Keratinocyte (primary cell): ENCODE results near the gene MSH2. TPM values are rescaled to one million over a fixed set of nuclear protein-coding genes. Genes with fewer than 3 reads are reported as not detected.

Source experiments
- DNase-seq: peaks from one replicate; pipeline ENCODE4 v3.0.0-alpha.2; 2011; ENCODE audit warnings: low read depth, missing footprints, low spot score
- FAIRE-seq: peaks from 2 replicates; lab custom pipeline; 2011; peaks lifted over from hg19 to GRCh38; lab: Jason Lieb, UNC
- H2AFZ ChIP-seq: 2 replicates; pipeline ENCODE4 v1.6.0; 2012; ENCODE audit warnings: low read length, control low read depth, inconsistent platforms; ENCODE audit not compliant: control insufficient read depth
- H3K27ac ChIP-seq: 2 replicates; pipeline ENCODE4 v1.5.1; 2011; ENCODE audit warnings: low read length; ENCODE audit not compliant: control insufficient read depth, insufficient read depth
- H3K27me3 ChIP-seq: 3 replicates; pipeline ENCODE4 v1.6.0; 2011; ENCODE audit warnings: low read length; ENCODE audit not compliant: control insufficient read depth, insufficient read depth; ENCODE audit errors: extremely low read depth
- H3K36me3 ChIP-seq, 2 experiments: 2 replicates in 1 of 2; 3 replicates in 1 of 2; pipeline ENCODE4 v1.5.1; 2011; ENCODE audit warnings: low read length in 2 of 2, mild to moderate bottlenecking in 1 of 2; ENCODE audit not compliant: control insufficient read depth in 2 of 2, insufficient read depth in 2 of 2; ENCODE audit errors: extremely low read depth in 1 of 2
- H3K4me1 ChIP-seq: 3 replicates; pipeline ENCODE4 v1.5.1; 2011; ENCODE audit warnings: low read length; ENCODE audit not compliant: control insufficient read depth, insufficient read depth; ENCODE audit errors: extremely low read depth
- H3K4me2 ChIP-seq: 3 replicates; pipeline ENCODE4 v1.6.0; 2011; ENCODE audit warnings: low read depth, low read length; ENCODE audit not compliant: control insufficient read depth, insufficient read depth; ENCODE audit errors: extremely low read depth
- H3K4me3 ChIP-seq, 3 experiments: fragments of 200-600 bp in 1 of 3; sonication (generic) in 1 of 3; 2 replicates in 2 of 3; 3 replicates in 1 of 3; pipeline ENCODE4 v1.5.1; 2011 to 2016; ENCODE audit warnings: low read length in 3 of 3, mild to moderate bottlenecking in 3 of 3, control low read depth in 2 of 3, inconsistent platforms in 1 of 3, low read depth in 1 of 3, mixed read lengths in 1 of 3, mixed run types in 1 of 3, moderate library complexity in 1 of 3; ENCODE audit not compliant: control insufficient read depth in 2 of 3, insufficient read depth in 2 of 3; ENCODE audit errors: extremely low read depth in 1 of 3
- H3K79me2 ChIP-seq: 2 replicates; pipeline ENCODE4 v1.6.0; 2012; ENCODE audit warnings: low read length; ENCODE audit not compliant: control insufficient read depth, insufficient read depth
- H3K9ac ChIP-seq: 3 replicates; pipeline ENCODE4 v1.6.0; 2011; ENCODE audit warnings: low read length; ENCODE audit not compliant: control insufficient read depth, insufficient read depth; ENCODE audit errors: extremely low read depth
- H3K9me1 ChIP-seq: 3 replicates; pipeline ENCODE4 v1.6.0; 2011; ENCODE audit warnings: low read length; ENCODE audit not compliant: control insufficient read depth, insufficient read depth; ENCODE audit errors: extremely low read depth
- H3K9me3 ChIP-seq: 2 replicates; pipeline ENCODE4 v1.5.1; 2012; ENCODE audit warnings: low read depth, low read length; ENCODE audit not compliant: control insufficient read depth
- H4K20me1 ChIP-seq: 3 replicates; pipeline ENCODE4 v1.6.0; 2011; ENCODE audit warnings: low read length; ENCODE audit not compliant: control insufficient read depth, insufficient read depth; ENCODE audit errors: extremely low read depth
- EZH2 ChIP-seq: IDR thresholded peaks from one replicate; pipeline ENCODE4 v1.6.1; 2012; ENCODE audit warnings: inconsistent platforms, mild to moderate bottlenecking, low read length, moderate library complexity
- dilution Hi-C: fragments of 300-500 bp; cut with MboI; formaldehyde crosslinking; loops from one replicate; pipeline ENCODE4 v1.7.0; 2020; ENCODE audit warnings: low sequenced_read_pairs; ENCODE audit not compliant: extremely low pct_ligation_motif_present
- polyA plus RNA-seq, 5 experiments: library from polyadenylated mRNA; depleted of rRNA in 3 of 5; stranded (reverse) in 3 of 5; stranded (forward) in 1 of 5; unstranded in 1 of 5; fragments of >200 nt; gene quantifications; 1 replicate in 1 of 5; 2 replicates in 3 of 5; 3 replicates in 1 of 5; pipeline versions ENCODE4 v1.2.1 to v1.2.3, GENCODE V29; 2011 to 2012; ENCODE audit warnings: missing spikeins in 2 of 5, low read depth in 1 of 5, low replicate concordance in 1 of 5
- TF ChIP-seq, protein P1 (sequence below), 3 experiments: IDR thresholded peaks in 1 of 3; conservative IDR thresholded peaks in 1 of 3; optimal IDR thresholded peaks in 1 of 3; 2 replicates in 2 of 3; 3 replicates in 1 of 3; pipeline versions ENCODE3 to v1.5.1; 2011; ENCODE audit warnings: low read length in 3 of 3, mild to moderate bottlenecking in 3 of 3, moderate library complexity in 2 of 3, control low read depth in 1 of 3, inconsistent platforms in 1 of 3; ENCODE audit not compliant: insufficient read depth in 2 of 3; ENCODE audit errors: extremely low read depth in 1 of 3

MSH2 gene
- polyA plus RNA-seq, 1 donor (not counting 4 experiments of a cell fraction or from before 2014, with no cell fraction given): 16.8 TPM

DNA sequence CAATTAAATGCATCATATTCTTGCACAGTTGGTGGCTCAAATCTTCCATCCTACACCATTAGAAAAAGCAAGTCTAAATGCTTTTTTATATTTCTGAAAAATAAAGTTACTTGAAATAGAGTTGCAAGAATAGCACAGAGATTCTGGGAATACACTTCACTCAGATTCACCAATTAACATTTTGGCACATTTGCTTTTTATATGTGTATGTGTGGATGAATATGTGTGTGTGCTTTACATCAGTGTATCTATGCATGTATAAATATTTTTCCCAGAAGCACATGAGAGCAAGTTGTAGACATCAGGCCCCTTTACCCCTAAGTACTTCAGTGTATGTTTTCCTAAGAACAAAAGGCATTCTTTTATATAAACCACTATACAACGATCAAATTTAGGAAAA, 27.6 kb upstream of the MSH2 start:
- H3K4me1 ChIP-seq: no peaks in the 10 kb centered on the region
- peaks cover 0 to 2% of the 10 kb centered on the region in 2 experiments for H3K36me3 ChIP-seq
- no peak overlapping the region for H2AFZ ChIP-seq
- no peak overlapping the region for H3K27ac ChIP-seq
- FAIRE-seq (no peak), DNase-seq (no peak)
- no peak overlapping the region for H3K4me3 ChIP-seq
- H4K20me1 ChIP-seq: no peaks in the 10 kb centered on the region
- no peaks in the 10 kb centered on the region for H3K9me1 ChIP-seq
- TF ChIP-seq, protein P1, sequence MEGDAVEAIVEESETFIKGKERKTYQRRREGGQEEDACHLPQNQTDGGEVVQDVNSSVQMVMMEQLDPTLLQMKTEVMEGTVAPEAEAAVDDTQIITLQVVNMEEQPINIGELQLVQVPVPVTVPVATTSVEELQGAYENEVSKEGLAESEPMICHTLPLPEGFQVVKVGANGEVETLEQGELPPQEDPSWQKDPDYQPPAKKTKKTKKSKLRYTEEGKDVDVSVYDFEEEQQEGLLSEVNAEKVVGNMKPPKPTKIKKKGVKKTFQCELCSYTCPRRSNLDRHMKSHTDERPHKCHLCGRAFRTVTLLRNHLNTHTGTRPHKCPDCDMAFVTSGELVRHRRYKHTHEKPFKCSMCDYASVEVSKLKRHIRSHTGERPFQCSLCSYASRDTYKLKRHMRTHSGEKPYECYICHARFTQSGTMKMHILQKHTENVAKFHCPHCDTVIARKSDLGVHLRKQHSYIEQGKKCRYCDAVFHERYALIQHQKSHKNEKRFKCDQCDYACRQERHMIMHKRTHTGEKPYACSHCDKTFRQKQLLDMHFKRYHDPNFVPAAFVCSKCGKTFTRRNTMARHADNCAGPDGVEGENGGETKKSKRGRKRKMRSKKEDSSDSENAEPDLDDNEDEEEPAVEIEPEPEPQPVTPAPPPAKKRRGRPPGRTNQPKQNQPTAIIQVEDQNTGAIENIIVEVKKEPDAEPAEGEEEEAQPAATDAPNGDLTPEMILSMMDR (optimal IDR thresholded peaks at IDR 0.05 in 1 of 3, IDR thresholded peaks at IDR 0.05 in 1 of 3, conservative IDR thresholded peaks at IDR 0.05 in 1 of 3; ENCODE audit: extremely low read depth in 1 of 3, insufficient read depth in 2 of 3, low read length in 3 of 3): no peak
- no peak for TF ChIP-seq EZH2
- no peaks in the 10 kb centered on the region for H3K27me3 ChIP-seq
- no peak overlapping the region for H3K4me2 ChIP-seq
- H3K9ac ChIP-seq: no peak overlapping the region
- peaks cover 1% of the 10 kb centered on the region for H3K79me2 ChIP-seq
- no peaks in the 10 kb centered on the region for H3K9me3 ChIP-seq
- dilution Hi-C loops: no loop called here

DNA sequence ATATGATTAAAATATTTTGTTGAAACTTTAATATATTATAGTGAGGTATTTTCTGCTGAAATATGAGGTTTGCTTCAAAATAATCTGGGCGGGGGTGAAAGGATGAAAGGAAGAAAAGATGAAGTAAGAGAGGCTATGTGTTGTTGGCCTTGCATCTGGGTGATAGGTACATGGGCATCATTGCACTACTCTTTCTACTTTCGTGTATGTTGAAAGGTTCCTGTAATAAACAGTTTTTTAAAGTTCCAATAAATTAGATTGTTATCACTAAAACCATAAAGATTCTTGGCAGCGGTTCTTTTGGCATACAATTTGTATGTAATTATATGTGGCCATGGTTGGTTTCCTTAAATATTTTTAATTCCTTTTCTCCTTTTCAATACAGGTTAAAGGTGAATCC, 23.6 kb upstream of the MSH2 start:
- Histone ChIP-seq H3K27me3 (no peaks in the 10 kb centered on the region), H3K79me2 (no peaks in the 10 kb centered on the region), H3K4me3 (no peak overlapping the region), H3K9me1 (no peaks in the 10 kb centered on the region), H4K20me1 (no peaks in the 10 kb centered on the region), H3K27ac (no peak overlapping the region), H3K4me2 (no peak overlapping the region), H2AFZ (no peak overlapping the region), H3K9ac (no peak overlapping the region), H3K9me3 (no peaks in the 10 kb centered on the region), H3K36me3 (peaks cover 0 to 6% of the 10 kb centered on the region in 2 experiments), H3K4me1 (no peaks in the 10 kb centered on the region)
- FAIRE-seq (no peak), DNase-seq (no peak)
- TF ChIP-seq, protein P1 (optimal IDR thresholded peaks at IDR 0.05 in 1 of 3, IDR thresholded peaks at IDR 0.05 in 1 of 3, conservative IDR thresholded peaks at IDR 0.05 in 1 of 3; ENCODE audit: extremely low read depth in 1 of 3, insufficient read depth in 2 of 3, low read length in 3 of 3): no peak
- TF ChIP-seq EZH2: no peak
- dilution Hi-C loops: no loop called here
